HG03439 (cell line): ENCODE data around the gene NRCAM.

Experiments used
- ATAC-seq: cut with Tn5 transposase; IDR thresholded peaks from one replicate; pipeline ENCODE4 v1.9.1; 2021; ENCODE audit warnings: mild to moderate bottlenecking, moderate library complexity; ENCODE audit not compliant: unreplicated experiment

The NRCAM gene

DNA sequence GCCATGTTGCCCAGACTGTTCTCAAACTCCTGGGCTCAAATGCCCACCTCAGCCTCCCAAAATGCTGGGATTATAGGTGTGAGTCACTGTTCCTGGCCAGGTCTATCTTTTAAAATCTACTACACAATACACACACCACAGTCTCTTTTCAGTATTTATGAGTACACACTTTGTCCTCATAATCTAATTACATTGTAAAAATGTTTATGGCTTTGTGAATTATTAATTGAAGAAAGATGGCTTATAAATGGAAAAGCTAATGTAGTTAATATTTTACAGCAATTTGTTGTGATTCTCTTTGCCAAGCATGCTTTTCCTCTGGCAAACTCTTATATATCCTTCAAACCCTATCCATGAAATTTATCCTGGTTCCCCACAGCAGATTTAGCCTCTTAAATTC, 348.1 kb downstream of the NRCAM start:
- no peak for ATAC-seq

DNA sequence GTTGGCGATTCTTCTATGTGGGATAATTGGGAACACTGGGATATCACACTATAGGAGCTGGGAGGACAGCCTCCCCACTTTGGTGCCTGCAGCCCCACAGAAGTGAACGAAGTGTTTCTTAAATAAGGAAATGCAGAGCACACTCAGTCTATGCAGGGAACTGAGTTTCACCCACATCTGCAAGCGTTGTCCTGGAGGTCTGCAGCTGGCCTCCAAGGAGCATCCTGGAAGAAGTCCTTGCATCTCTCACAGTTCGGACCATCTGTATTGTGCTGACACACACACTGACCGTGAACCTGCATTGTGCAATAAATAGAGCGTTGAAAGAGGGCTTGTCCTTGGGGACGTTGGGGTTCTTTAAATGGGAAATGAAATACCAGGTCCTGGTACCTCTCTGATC, 351.9 kb downstream of the NRCAM start:
- no peak for ATAC-seq

DNA sequence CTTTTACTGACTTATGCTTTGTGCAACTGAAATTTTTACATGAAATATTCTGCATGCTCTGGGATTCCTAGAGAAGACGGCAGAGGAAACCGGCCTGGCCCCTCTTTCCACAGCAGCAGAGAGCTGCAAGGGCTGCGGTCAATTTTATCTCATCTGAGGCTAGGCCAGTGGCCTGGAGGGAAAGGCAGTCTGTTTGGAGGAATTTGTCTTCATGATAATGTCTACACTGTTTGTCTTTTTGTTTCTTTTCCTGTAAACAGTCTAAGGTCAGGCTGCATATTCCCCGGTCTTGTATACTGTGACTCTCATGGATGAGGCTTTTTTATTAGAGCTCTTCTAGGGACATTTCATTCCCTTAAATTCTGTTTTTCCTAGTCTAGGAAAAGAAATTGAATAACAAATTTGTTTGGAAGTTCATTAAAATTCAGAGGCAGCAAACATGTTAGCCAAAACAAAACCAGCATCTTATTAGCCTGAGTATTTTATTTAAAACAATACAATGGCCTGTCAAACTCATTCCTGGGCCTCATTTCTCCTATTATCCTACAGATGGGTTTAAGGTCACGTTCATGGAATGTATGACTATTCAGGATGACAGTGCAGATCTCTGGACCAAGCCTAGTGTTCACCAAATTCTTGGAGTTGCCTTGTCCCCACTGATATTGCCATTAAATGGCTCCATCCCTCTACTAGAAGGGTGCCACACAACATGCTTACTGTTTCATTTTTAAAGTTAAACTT, 352.5 kb downstream of the NRCAM start:
- no peak for ATAC-seq

DNA sequence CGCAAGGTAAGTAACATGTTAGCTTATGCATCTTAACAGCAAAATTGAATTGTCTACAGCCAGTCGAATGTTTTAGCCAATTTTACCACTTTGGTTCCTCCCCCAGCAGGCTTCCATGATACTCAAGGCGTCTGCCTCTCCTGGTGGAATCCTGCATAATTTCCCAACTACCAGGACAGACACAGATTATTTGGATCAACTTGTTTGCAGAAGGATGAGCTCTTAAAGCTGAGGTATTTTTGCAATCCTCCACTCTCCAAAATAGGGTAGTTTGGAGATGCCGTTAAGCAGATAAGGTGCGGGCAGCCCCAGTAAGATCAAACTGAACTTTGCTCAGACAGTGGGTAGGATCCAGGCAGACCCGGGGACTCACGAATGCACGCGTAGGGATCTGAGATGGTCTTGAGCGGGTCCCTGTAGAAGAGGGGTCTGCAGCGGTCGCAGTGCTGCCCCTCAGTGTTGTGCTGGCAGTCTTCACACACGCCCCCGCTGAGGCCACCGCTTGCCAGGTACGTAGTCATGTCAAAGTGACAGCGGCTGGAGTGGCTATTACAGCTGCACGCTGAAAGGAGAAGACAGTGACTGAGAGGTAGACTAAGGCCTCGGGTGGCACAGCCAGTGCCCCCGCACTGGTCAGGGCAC, 353.4 kb downstream of the NRCAM start:
- ATAC-seq = no peak

DNA sequence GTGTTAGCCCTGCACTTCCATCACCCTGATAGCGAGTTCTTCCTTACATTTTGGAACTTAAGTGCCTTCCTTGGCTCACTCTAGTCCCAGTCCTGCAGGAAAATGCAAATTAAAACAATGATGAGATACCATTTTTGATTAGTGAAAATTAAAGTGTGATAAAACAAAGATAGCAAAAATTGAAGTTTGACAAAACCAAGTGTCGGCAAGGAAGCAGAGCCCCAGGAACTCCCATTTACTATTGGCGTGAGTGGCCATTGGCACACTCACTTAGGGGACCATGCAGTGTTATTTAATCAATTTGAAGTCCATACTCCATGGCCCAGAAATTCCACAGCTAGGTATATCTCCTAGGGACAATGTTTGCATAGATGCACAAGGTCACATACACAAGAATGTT, 354.5 kb downstream of the NRCAM start:
- ATAC-seq = no peak

DNA sequence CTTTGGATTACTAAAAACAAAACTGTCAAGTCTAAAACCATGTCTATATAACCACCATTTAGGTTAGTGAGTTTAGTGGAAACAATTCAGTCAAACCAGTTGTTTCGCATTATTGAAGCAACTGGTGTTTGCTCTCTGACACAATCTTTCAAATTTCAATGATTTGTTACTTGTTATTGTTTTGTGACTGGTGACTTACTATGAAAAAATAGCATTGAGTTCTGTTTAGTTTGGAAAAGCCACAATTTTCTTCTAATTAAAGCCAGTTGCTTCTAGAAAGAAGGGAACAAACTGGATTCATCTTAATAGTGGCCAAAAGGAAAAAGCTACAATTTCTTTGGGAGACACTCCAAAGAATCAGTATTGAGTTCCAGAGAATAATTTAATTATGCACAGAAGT, 356.5 kb downstream of the NRCAM start:
- ATAC-seq = no peak

DNA sequence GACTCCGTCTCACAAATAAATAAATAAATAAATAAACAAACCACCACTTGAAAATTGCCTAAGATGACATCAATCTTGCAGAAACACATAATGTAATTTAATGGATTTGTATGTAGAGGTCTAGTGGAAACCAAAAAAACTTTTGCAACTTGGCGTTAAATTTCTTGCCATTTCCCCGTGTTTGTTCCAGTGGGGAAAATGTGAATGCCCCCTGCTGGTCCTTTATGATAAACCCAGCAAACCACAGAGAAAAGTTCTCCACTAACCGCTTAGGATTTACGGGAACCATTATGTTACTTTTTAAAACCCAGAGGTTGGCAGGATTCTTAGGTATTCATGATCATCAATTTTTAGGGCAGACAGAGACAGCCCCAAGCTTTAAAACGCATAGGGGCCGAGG, 358.5 kb downstream of the NRCAM start:
- ATAC-seq = no peak
